HuH-7 (cell line): ENCODE data around the gene FXYD5.

Source experiments
- DNase-seq: peaks from one replicate; pipeline ENCODE4 v3.0.0; 2011; ENCODE audit warnings: low spot score

FXYD5 gene

GRCh38 chr19:35157431-35157830 is 2.9 kb downstream of the FXYD5 start:
- DNase-seq = no peak

- no peak for DNase-seq
Measured at GRCh38 chr19:35159606-35160005, 5.1 kb downstream of the FXYD5 start.

- no peak for DNase-seq
Measured at GRCh38 chr19:35160629-35161433, 6.3 kb downstream of the FXYD5 start.

GRCh38 chr19:35161434-35161743 is 6.9 kb downstream of the FXYD5 start:
- no peak for DNase-seq

- no peak for DNase-seq
Measured at GRCh38 chr19:35162471-35163326, 8.2 kb downstream of the FXYD5 start.

- no peak for DNase-seq
Measured at GRCh38 chr19:35164418-35164817, 9.9 kb downstream of the FXYD5 start.

GRCh38 chr19:35165200-35166058 is 10.9 kb downstream of the FXYD5 start:
- no peak for DNase-seq

GRCh38 chr19:35166100-35167063 is 11.8 kb downstream of the FXYD5 start:
- DNase-seq = no peak

GRCh38 chr19:35167251-35168119 is 12.9 kb downstream of the FXYD5 start:
- no peak for DNase-seq

GRCh38 chr19:35168196-35168595 is 13.7 kb downstream of the FXYD5 start:
- DNase-seq = no peak

- no peak for DNase-seq
Measured at GRCh38 chr19:35169221-35169995, 14.9 kb downstream of the FXYD5 start.

- DNase-seq = no peak
Measured at GRCh38 chr19:35170359-35171061, 16.0 kb downstream of the FXYD5 start.

GRCh38 chr19:35171730-35172129 is 17.2 kb downstream of the FXYD5 start:
- DNase-seq = no peak

GRCh38 chr19:35174226-35174625 is 19.7 kb downstream of the FXYD5 start:
- no peak for DNase-seq

GRCh38 chr19:35176181-35176570 is 21.6 kb downstream of the FXYD5 start:
- no peak for DNase-seq

- DNase-seq = no peak
Measured at GRCh38 chr19:35177377-35178274, 23.1 kb downstream of the FXYD5 start.

GRCh38 chr19:35178701-35179100 is 24.2 kb downstream of the FXYD5 start:
- no peak for DNase-seq

- no peak for DNase-seq
Measured at GRCh38 chr19:35179830-35180229, 25.3 kb downstream of the FXYD5 start.
